SK-N-SH treated with all-trans-retinoic acid at 6 μM for 48 hours (cell line): Measurements from ENCODE around the gene CTIF.

Experiments
- ATAC-seq: fragments of 200-7000 bp; cut with Tn5 transposase; 3 replicates; pipeline ENCODE4 v1.9.1; 2020; ENCODE audit warnings: mild to moderate bottlenecking, moderate library complexity
- ARNTL ChIP-seq: fragments of 450-650 bp; formaldehyde crosslinking; IDR thresholded peaks from 2 replicates; pipeline ENCODE4 v1.5.0; 2020; ENCODE audit warnings: low read depth, mild to moderate bottlenecking, moderate library complexity, borderline replicate concordance
- BACH2 ChIP-seq: fragments of 250-450 bp; sonication (Bioruptor Pico); IDR thresholded peaks from 2 replicates; pipeline ENCODE4 v1.9.0; 2021; ENCODE audit warnings: mild to moderate bottlenecking, borderline replicate concordance
- CREB5 ChIP-seq: fragments of 250-450 bp; sonication (Bioruptor Pico); IDR thresholded peaks from 2 replicates; pipeline ENCODE4 v1.5.1; 2020; ENCODE audit warnings: low read depth, mild to moderate bottlenecking, moderate library complexity
- CSDC2 ChIP-seq: fragments of 250-450 bp; sonication (Bioruptor Pico); IDR thresholded peaks from 2 replicates; pipeline ENCODE4 v1.5.0; 2020; ENCODE audit warnings: mild to moderate bottlenecking, moderate library complexity
- ESRRG ChIP-seq: fragments of 250-450 bp; sonication (Bioruptor Pico); IDR thresholded peaks from 2 replicates; pipeline ENCODE4 v1.6.1; 2021; ENCODE audit warnings: mild to moderate bottlenecking
- GLIS3 ChIP-seq: fragments of 250-450 bp; sonication (Bioruptor Pico); IDR thresholded peaks from 2 replicates; pipeline ENCODE4 v1.5.0; 2020; ENCODE audit warnings: mild to moderate bottlenecking, moderate library complexity
- ISL1 ChIP-seq: fragments of 250-450 bp; sonication (Bioruptor Pico); IDR thresholded peaks from 2 replicates; pipeline ENCODE4 v2.1.2; 2022; ENCODE audit warnings: mild to moderate bottlenecking, moderate library complexity
- OSR1 ChIP-seq: fragments of 250-450 bp; sonication (Bioruptor Pico); IDR thresholded peaks from 2 replicates; pipeline ENCODE4 v1.8.0; 2022; ENCODE audit warnings: moderate library complexity, mild to moderate bottlenecking, inconsistent platforms
- PPARA ChIP-seq: fragments of 250-450 bp; sonication (Bioruptor Pico); IDR thresholded peaks from 2 replicates; pipeline ENCODE4 v1.5.0; 2020; ENCODE audit warnings: mild to moderate bottlenecking, borderline replicate concordance
- RARB ChIP-seq: fragments of 250-450 bp; sonication (Bioruptor Pico); IDR thresholded peaks from 2 replicates; pipeline ENCODE4 v1.8.0; 2021; ENCODE audit warnings: mild to moderate bottlenecking, moderate library complexity
- TCF4 ChIP-seq: fragments of 250-450 bp; sonication (Bioruptor Pico); IDR thresholded peaks from 2 replicates; pipeline ENCODE4 v1.8.0; 2021; ENCODE audit warnings: mild to moderate bottlenecking, moderate library complexity, borderline replicate concordance
- TOX ChIP-seq: fragments of 250-450 bp; sonication (Bioruptor Pico); IDR thresholded peaks from 2 replicates; pipeline ENCODE4 v1.8.0; 2021; ENCODE audit warnings: mild to moderate bottlenecking, moderate library complexity, borderline replicate concordance
- TSHZ2 ChIP-seq: fragments of 250-450 bp; sonication (Bioruptor Pico); IDR thresholded peaks from 2 replicates; pipeline ENCODE4 v1.5.0; 2020; ENCODE audit warnings: mild to moderate bottlenecking, moderate library complexity
- ZC3H10 ChIP-seq: fragments of 250-450 bp; sonication (Bioruptor Pico); IDR thresholded peaks from 2 replicates; pipeline ENCODE4 v1.5.1; 2021; ENCODE audit warnings: mild to moderate bottlenecking, moderate library complexity
- ZFP3 ChIP-seq: fragments of 250-450 bp; sonication (Bioruptor Pico); IDR thresholded peaks from 2 replicates; pipeline ENCODE4 v1.5.0; 2020; ENCODE audit warnings: mild to moderate bottlenecking, moderate library complexity
- ZFP30 ChIP-seq: fragments of 450-650 bp; formaldehyde crosslinking; IDR thresholded peaks from 2 replicates; pipeline ENCODE4 v1.5.0; 2022; ENCODE audit warnings: mild to moderate bottlenecking, moderate library complexity
- ZNF565 ChIP-seq: fragments of 450-650 bp; formaldehyde crosslinking; conservative IDR thresholded peaks from 2 replicates; pipeline ENCODE4 v1.5.0; 2020; ENCODE audit warnings: low read depth, mild to moderate bottlenecking, moderate library complexity
- ZNF8 ChIP-seq: fragments of 450-650 bp; formaldehyde crosslinking; IDR thresholded peaks from 2 replicates; pipeline ENCODE4 v1.5.0; 2020; ENCODE audit warnings: mild to moderate bottlenecking, moderate library complexity
- TF ChIP-seq, protein P1 (sequence below): fragments of 250-450 bp; sonication (Bioruptor Pico); IDR thresholded peaks from 2 replicates; pipeline ENCODE4 v1.8.0; 2020; ENCODE audit warnings: mild to moderate bottlenecking, moderate library complexity, borderline replicate concordance
- TF ChIP-seq, protein P2 (sequence below): fragments of 250-450 bp; sonication (Bioruptor Pico); IDR thresholded peaks from 2 replicates; pipeline ENCODE4 v1.5.1; 2021; ENCODE audit warnings: mild to moderate bottlenecking, moderate library complexity

CTIF gene

DNA sequence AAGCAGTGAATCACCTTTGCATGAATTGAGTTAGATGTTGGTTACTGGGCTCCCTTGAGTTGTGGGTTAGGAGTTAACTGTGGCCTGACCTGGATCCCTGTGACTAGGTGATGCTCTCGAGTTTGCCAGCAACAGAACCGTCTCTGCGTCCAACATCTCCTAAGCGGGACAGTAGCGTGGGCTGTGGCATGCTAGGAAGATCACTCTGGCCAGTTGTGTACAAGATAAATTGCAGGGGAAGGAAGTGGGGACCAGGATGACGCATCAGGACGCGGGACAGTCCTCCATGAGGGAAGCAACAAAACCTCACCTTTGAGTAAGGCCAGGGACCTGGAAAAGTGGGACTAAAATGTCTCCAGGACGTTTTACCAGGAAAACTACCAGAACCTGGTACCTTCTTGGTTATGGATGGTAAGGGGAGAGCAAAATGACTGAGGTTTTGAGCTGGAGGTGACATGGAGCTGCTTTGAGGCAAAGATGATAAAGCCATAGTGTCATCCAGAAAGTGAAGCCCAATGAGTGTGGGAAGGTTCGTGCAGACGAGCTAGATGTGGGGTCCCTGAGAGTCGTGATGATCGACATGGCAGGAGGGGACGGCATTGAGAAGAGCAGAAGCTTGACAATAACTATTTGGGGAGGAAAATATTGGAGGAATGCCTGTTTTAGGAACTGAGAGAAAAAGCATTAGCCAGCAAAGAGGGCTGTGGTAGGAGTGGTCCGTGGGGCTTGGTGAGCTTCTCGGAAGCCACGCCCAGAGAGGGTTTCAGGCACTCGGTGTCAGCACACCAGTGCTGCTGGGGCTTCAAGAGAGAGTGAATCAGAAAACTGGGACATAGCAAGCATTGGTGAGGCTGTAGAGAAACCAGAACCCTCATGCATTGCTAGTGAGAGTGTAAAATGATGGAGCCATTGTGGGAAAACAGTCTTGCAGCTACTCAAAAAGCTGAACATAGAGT lies 316.9 kb downstream of the CTIF start:
- TF ChIP-seq ZNF8 (CRISPR knock-in tag): no peak
- TF ChIP-seq, protein P1, sequence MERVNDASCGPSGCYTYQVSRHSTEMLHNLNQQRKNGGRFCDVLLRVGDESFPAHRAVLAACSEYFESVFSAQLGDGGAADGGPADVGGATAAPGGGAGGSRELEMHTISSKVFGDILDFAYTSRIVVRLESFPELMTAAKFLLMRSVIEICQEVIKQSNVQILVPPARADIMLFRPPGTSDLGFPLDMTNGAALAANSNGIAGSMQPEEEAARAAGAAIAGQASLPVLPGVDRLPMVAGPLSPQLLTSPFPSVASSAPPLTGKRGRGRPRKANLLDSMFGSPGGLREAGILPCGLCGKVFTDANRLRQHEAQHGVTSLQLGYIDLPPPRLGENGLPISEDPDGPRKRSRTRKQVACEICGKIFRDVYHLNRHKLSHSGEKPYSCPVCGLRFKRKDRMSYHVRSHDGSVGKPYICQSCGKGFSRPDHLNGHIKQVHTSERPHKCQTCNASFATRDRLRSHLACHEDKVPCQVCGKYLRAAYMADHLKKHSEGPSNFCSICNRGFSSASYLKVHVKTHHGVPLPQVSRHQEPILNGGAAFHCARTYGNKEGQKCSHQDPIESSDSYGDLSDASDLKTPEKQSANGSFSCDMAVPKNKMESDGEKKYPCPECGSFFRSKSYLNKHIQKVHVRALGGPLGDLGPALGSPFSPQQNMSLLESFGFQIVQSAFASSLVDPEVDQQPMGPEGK: no peak
- ATAC-seq: no peak

GRCh38 chr18:48857023-48857694 lies 318.3 kb downstream of the CTIF start:
- ATAC-seq: no peak

More at GRCh38 chr18:48857023-48857694, 318.3 kb downstream of the CTIF start:
- TF ChIP-seq ESRRG (CRISPR knock-in tag) (no peak), GLIS3 (CRISPR knock-in tag) (no peak), BACH2 (CRISPR knock-in tag) (no peak), CSDC2 (CRISPR knock-in tag) (no peak), ZFP3 (CRISPR knock-in tag) (no peak), ZC3H10 (no peak), ISL1 (no peak), PPARA (CRISPR knock-in tag) (no peak), ZNF565 (CRISPR knock-in tag) (no peak), OSR1 (no peak), RARB (no peak), ZFP30 (CRISPR knock-in tag) (no peak), TCF4 (CRISPR knock-in tag) (no peak), ARNTL (no peak), CREB5 (CRISPR knock-in tag) (no peak), TSHZ2 (no peak), ZNF8 (CRISPR knock-in tag) (no peak), TOX (CRISPR knock-in tag) (no peak)
- TF ChIP-seq, protein P2, sequence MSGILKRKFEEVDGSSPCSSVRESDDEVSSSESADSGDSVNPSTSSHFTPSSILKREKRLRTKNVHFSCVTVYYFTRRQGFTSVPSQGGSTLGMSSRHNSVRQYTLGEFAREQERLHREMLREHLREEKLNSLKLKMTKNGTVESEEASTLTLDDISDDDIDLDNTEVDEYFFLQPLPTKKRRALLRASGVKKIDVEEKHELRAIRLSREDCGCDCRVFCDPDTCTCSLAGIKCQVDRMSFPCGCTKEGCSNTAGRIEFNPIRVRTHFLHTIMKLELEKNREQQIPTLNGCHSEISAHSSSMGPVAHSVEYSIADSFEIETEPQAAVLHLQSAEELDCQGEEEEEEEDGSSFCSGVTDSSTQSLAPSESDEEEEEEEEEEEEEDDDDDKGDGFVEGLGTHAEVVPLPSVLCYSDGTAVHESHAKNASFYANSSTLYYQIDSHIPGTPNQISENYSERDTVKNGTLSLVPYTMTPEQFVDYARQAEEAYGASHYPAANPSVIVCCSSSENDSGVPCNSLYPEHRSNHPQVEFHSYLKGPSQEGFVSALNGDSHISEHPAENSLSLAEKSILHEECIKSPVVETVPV: no peak
- TF ChIP-seq, protein P1: no peak
